K562 (cell line): ENCODE measurements around the gene MAD1L1. TPM values are rescaled to one million over a fixed set of nuclear protein-coding genes. Genes with fewer than 3 reads are reported as not detected.

Experiments
- ATAC-seq: fragments of 200-7000 bp; cut with Tn5 transposase; 3 replicates; pipeline ENCODE4 v1.9.1; 2020; ENCODE audit warnings: moderate library complexity
- BruUV-seq: library from RNA; stranded (reverse); fragments of 400-500 nt; replicated peaks from 2 replicates; lab custom pipeline; 2021; lab: Mats Ljungman, UMichigan
- CTCF ChIA-PET: fragments of 300-600 bp; formaldehyde crosslinking; extraction: SDS; loops from one replicate; lab custom pipeline; 2021; ENCODE audit warnings: low intra/inter-chr PET ratio; lab: Yijun Ruan, JAX
- POLR2A ChIA-PET: fragments of 300-600, 350-650 bp; sonication (Branson Sonifier 250); formaldehyde crosslinking; extraction: SDS; loops from one replicate; lab custom pipeline; 2021; ENCODE audit warnings: antibody characterized with exemption, inconsistent platforms; lab: Yijun Ruan, JAX
- DNase-seq, 4 experiments: peaks; one replicate each; pipeline versions ENCODE4 v3.0.0 to v3.0.0-alpha.2; 2011 to 2018; ENCODE audit warnings: low spot score in 3 of 4, mixed read lengths in 3 of 4; ENCODE audit errors: extremely low read depth in 1 of 4
- FAIRE-seq: peaks from 2 replicates; lab custom pipeline; 2011; peaks lifted over from hg19 to GRCh38; lab: Jason Lieb, UNC
- H2AFZ ChIP-seq: 2 replicates; pipeline ENCODE4 v1.6.0; 2011; ENCODE audit warnings: low read depth, low read length, control low read depth, inconsistent platforms
- H3K27ac ChIP-seq: fragments of 200-600 bp; 3 replicates; pipeline ENCODE4 v1.8.0; 2011; ENCODE audit warnings: low read depth, mild to moderate bottlenecking, control low read depth, inconsistent platforms, low read length, moderate library complexity, mixed read lengths; ENCODE audit errors: extremely low read depth
- H3K27me3 ChIP-seq, 2 experiments: fragments of 300-600 bp in 1 of 2; 2 replicates in 1 of 2; 3 replicates in 1 of 2; pipeline versions ENCODE4 v1.6.0 to v1.8.0; 2011; ENCODE audit warnings: inconsistent platforms in 2 of 2, low read length in 2 of 2, mild to moderate bottlenecking in 1 of 2, mixed read lengths in 1 of 2, moderate library complexity in 1 of 2; ENCODE audit not compliant: control insufficient read depth in 2 of 2, insufficient read depth in 2 of 2
- H3K36me3 ChIP-seq: fragments of 300-600 bp; 3 replicates; pipeline ENCODE4 v1.8.0; 2011; ENCODE audit warnings: mild to moderate bottlenecking, low read length, inconsistent platforms; ENCODE audit not compliant: control insufficient read depth, insufficient read depth
- H3K4me1 ChIP-seq, 2 experiments: fragments of 200-600 bp in 1 of 2; replicated peaks in 1 of 2; 2 replicates in 1 of 2; 3 replicates in 1 of 2; pipeline versions ENCODE4 v1.5.1 to v1.8.0; 2011; ENCODE audit warnings: inconsistent platforms in 2 of 2, low read length in 2 of 2, mild to moderate bottlenecking in 1 of 2, mixed read lengths in 1 of 2, moderate library complexity in 1 of 2; ENCODE audit not compliant: control insufficient read depth in 2 of 2, insufficient read depth in 2 of 2
- H3K4me2 ChIP-seq: 2 replicates; pipeline ENCODE4 v1.6.1; 2011; ENCODE audit warnings: low read length, control low read depth, inconsistent platforms, mixed read lengths; ENCODE audit not compliant: insufficient read depth
- H3K4me3 ChIP-seq: fragments of 200-600 bp; sonication (generic), shearing (Covaris generic); 2 replicates; pipeline ENCODE4 v1.5.1; 2016; ENCODE audit warnings: control low read depth, inconsistent platforms
- H3K79me2 ChIP-seq: fragments of 200-600 bp; 3 replicates; pipeline ENCODE4 v1.8.0; 2011; ENCODE audit warnings: low read length, inconsistent platforms; ENCODE audit not compliant: control insufficient read depth, insufficient read depth
- H3K9ac ChIP-seq, 2 experiments: 2 replicates each; pipeline versions ENCODE4 v1.6.0 to v1.6.1; 2011; ENCODE audit warnings: low read depth in 2 of 2, low read length in 2 of 2, control low read depth in 1 of 2, inconsistent platforms in 1 of 2, mild to moderate bottlenecking in 1 of 2, mixed read lengths in 1 of 2; ENCODE audit not compliant: insufficient read depth in 1 of 2
- H3K9me1 ChIP-seq: one replicate; pipeline ENCODE4 v1.6.0; 2011; ENCODE audit warnings: inconsistent platforms, mild to moderate bottlenecking, low read length, moderate library complexity; ENCODE audit not compliant: control insufficient read depth, insufficient read depth
- H3K9me3 ChIP-seq: replicated peaks from 2 replicates; pipeline ENCODE4 v1.5.1; 2011; ENCODE audit warnings: low read depth, low read length, inconsistent platforms; ENCODE audit not compliant: control insufficient read depth, insufficient read depth
- H4K20me1 ChIP-seq: replicated peaks from 2 replicates; pipeline ENCODE4 v1.6.1; 2011; ENCODE audit warnings: low read length, inconsistent platforms, mixed read lengths; ENCODE audit not compliant: control insufficient read depth, insufficient read depth
- KDM2B ChIP-seq: fragments of 250-450 bp; sonication (Bioruptor Pico); IDR thresholded peaks from 2 replicates; pipeline ENCODE4 v1.8.0; 2021; ENCODE audit warnings: mild to moderate bottlenecking, moderate library complexity
- KDM4B ChIP-seq, 2 experiments: fragments of 450-650 bp in 1 of 2; sonication (generic) in 1 of 2; IDR thresholded peaks; 2 replicates each; pipeline ENCODE4 v1.6.1; 2016 to 2017; ENCODE audit warnings: borderline replicate concordance in 2 of 2, antibody characterized with exemption in 1 of 2, low read depth in 1 of 2, mild to moderate bottlenecking in 1 of 2
- PCBP1 ChIP-seq: fragments of 200-400 bp; formaldehyde crosslinking; IDR thresholded peaks from 2 replicates; pipeline ENCODE4 v1.6.1; 2018; ENCODE audit warnings: mild to moderate bottlenecking, low read depth, low read length; ENCODE audit not compliant: poor library complexity, severe bottlenecking
- SPI1 ChIP-seq: IDR thresholded peaks from 2 replicates; pipeline ENCODE4 v1.6.1; 2011; ENCODE audit warnings: low read depth, low read length, control low read depth, borderline replicate concordance
- ZNF175 ChIP-seq: fragments of 200-800 bp; sonication (Bioruptor generic); IDR thresholded peaks from 2 replicates; pipeline ENCODE4 v1.6.1; 2016; ENCODE audit warnings: low read depth, mild to moderate bottlenecking, missing genetic modification characterization, missing compliant biosample characterization
- ZNF280A ChIP-seq: fragments of 450-650 bp; IDR thresholded peaks from 2 replicates; pipeline ENCODE4 v1.6.1; 2018; ENCODE audit warnings: mild to moderate bottlenecking, low read depth; ENCODE audit not compliant: partially characterized antibody
- WGBS: fragments of 100-300 bp; shearing (Covaris generic); methylation state at CpG from one replicate; pipeline ENCODE4 v1.1.6; 2016; ENCODE audit warnings: low coverage, mixed read lengths; ENCODE audit not compliant: insufficient coverage; ENCODE audit errors: missing lambda C conversion rate; 5-methylcytosine and 5-hydroxymethylcytosine counted together
- in situ Hi-C: fragments of 300-500 bp; cut with MboI; formaldehyde crosslinking; loops from 4 replicates; pipeline ENCODE4 v1.15.0; 2018; ENCODE audit warnings: inconsistent platforms, mixed read lengths
- intact Hi-C: fragments of 100-400 bp; cut with micrococcal nuclease; formaldehyde crosslinking; loops from 2 replicates; pipeline ENCODE4 v1.14.2; 2022
- polyA plus RNA-seq, 8 experiments: library from polyadenylated mRNA; depleted of rRNA in 4 of 8; stranded (reverse) in 5 of 8; unstranded in 3 of 8; fragments of >200 nt; fragmentation: Nextera tagmentation in 2 of 8; fragmentation: Illumina TruSeq in 1 of 8; extraction: Ambion mirVana in 2 of 8; extraction: Trizol in 1 of 8; gene quantifications; 2 replicates each; pipeline versions ENCODE4 v1.2.1 to v1.2.3, GENCODE V29; 2011 to 2014; ENCODE audit warnings: inconsistent platforms in 1 of 8, missing spikeins in 1 of 8
- total RNA-seq, 7 experiments: library from RNA; depleted of rRNA in 6 of 7; stranded (reverse); fragments of >200 nt in 6 of 7; fragmentation: Illumina TruSeq in 2 of 7; extraction: Trizol in 2 of 7; gene quantifications; 2 replicates each; pipeline versions ENCODE4 v1.2.1 to v1.2.3, GENCODE V29; 2011 to 2021; ENCODE audit warnings: low replicate concordance in 1 of 7

Gene MAD1L1
- total and polyA plus RNA-seq, 9 of the 15 experiments (the other 6 are each of a cell fraction or from before 2014, with no cell fraction given): 1.7 to 89.7 (median 18.0) TPM

DNA sequence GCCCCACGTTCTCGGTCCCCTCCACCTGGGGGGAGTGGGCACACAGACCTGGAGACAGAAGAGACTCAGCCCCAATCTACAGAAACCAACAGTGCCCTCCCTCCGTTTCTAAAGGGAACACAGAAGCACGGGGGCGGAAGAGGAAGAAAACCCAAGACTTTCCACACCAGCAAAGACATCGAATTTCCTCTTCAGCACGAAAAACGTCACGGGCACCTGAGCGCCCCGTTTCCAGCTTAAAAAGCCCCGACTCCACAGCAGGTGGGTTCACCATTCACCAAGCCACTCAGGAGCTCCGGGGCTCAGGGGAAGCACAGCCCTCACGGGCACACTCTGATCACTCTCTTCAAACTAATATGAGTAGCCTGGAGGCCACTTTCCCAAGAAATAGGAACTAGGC lies 28.9 kb upstream of the MAD1L1 start:
- Histone ChIP-seq H2AFZ (no peak overlapping the region), H3K9ac (no peak overlapping the region), H3K4me1 (peaks cover 0 to 9% of the 10 kb centered on the region in 2 experiments; a peak in 1 of 5 replicates), H3K9me3 (no peaks in the 10 kb centered on the region), H3K27ac (no peak overlapping the region), H3K9me1 (no peaks in the 10 kb centered on the region), H3K27me3 (no peaks in the 10 kb centered on the region), H3K79me2 (no peaks in the 10 kb centered on the region), H3K4me2 (no peak overlapping the region), H3K4me3 (no peak overlapping the region), H4K20me1 (no peaks in the 10 kb centered on the region), H3K36me3 (peaks cover 47% of the 10 kb centered on the region; the same call in 2 of the 3 replicates)
- intact Hi-C loops: no loop called here
- WGBS: 75% methylated on average over 11 of the region's 14 CpGs
- FAIRE-seq (no peak), DNase-seq (no peak), ATAC-seq (no peak)
- ChIA-PET CTCF (no interaction called here), POLR2A (interaction anchor here (0.7 to 0.8 kb wide), 2 partner anchors 8 to 74 kb away, joined by 3 to 4 read pairs; no protein-coding TSS in a partner anchor)
- no TSS peak for BruUV-seq
- TF ChIP-seq KDM2B (CRISPR knock-in tag) (no peak), KDM4B (IDR thresholded peaks at IDR 0.05; ENCODE audit: borderline replicate concordance in 2 of 2, low read depth in 1 of 2) (no peak), PCBP1 (no peak), SPI1 (no peak), ZNF175 (no peak), ZNF280A (no peak)
- in situ Hi-C loops: no loop called here
